ENCODE results near the gene PPM1F.

PPM1F gene

DNA sequence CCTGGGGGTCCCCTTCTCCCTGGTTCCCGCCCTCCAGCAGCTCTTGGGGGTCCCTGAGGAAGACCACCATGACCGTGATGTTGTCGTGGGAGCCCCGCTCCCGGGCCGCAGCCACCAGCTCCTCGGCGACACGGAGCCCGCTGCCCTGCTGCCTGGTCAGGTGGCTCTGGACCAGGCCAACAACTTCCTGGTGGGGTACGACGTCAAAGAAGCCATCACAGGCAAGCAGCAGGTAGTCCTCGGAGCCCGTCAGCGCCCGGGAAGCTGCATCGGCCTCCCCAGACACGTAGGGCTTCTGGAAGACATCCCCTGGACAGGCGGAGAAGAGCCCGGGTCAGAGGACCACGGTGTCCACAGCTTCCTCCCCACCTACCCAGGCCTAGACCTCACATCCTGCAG, 29.5 kb downstream of the PPM1F start:
- TF ChIP-seq, protein P1, sequence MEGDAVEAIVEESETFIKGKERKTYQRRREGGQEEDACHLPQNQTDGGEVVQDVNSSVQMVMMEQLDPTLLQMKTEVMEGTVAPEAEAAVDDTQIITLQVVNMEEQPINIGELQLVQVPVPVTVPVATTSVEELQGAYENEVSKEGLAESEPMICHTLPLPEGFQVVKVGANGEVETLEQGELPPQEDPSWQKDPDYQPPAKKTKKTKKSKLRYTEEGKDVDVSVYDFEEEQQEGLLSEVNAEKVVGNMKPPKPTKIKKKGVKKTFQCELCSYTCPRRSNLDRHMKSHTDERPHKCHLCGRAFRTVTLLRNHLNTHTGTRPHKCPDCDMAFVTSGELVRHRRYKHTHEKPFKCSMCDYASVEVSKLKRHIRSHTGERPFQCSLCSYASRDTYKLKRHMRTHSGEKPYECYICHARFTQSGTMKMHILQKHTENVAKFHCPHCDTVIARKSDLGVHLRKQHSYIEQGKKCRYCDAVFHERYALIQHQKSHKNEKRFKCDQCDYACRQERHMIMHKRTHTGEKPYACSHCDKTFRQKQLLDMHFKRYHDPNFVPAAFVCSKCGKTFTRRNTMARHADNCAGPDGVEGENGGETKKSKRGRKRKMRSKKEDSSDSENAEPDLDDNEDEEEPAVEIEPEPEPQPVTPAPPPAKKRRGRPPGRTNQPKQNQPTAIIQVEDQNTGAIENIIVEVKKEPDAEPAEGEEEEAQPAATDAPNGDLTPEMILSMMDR (IDR thresholded peaks at IDR 0.05) = no peak

DNA sequence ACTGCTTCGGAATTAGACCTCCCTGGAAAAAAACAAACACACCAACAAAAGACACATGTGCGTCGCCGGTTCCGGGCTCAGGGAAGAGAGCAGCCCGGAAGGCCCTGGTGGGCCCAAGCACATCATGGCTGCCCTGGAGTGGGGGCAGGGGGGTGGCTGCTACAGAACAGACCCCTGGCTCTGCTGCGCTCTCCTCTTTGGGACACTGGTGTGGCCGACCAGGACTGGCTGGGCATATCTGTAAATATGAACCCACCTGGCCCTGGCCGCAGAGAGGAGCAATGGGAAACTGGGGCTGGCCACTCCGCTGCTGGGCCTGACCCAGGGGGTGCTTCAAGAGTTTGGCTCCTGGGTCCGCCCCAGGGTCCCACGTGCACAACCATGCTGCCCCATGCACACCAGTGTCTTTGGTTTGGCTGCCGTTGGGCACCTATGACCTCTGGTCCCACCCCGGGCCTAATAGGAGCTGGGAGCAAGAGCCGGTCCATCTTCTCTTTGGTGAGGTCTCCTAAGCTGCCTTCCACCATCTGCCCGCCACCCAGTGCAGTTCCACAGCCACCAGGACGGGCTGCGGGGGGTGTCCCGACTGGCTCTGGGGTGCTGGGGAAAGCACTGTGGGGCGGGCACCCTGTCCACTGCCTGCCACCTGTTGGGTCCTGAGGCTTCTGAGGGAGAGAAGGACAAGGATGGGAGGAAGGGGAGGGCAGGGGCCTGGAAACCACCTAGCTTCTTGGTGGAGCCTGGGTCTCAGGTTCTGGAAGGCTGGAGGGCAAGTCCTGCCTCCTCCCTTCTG, 30.1 kb downstream of the PPM1F start:
- TF ChIP-seq, protein P1 (IDR thresholded peaks at IDR 0.05) = no peak

DNA sequence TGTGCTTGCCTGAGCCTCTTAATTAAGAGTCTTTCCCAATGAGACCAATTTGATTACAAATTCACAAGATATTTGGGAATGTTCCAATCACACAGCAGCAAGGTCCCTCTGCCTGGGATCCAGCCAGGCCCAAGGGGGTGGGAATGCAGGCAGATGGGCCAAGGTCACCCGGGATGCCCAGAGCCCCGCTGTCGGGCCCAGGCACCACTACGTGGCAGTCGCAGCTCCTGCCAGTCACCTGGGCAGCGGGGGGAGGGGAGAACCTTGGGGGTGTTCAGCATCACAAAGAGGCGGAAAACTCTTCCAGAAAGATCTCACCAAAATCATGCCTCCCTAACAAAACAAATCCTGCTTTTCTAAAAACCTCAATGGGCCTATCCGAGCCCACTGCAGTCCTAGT, 30.9 kb downstream of the PPM1F start:
- TF ChIP-seq, protein P1 (IDR thresholded peaks at IDR 0.05) = no peak

DNA sequence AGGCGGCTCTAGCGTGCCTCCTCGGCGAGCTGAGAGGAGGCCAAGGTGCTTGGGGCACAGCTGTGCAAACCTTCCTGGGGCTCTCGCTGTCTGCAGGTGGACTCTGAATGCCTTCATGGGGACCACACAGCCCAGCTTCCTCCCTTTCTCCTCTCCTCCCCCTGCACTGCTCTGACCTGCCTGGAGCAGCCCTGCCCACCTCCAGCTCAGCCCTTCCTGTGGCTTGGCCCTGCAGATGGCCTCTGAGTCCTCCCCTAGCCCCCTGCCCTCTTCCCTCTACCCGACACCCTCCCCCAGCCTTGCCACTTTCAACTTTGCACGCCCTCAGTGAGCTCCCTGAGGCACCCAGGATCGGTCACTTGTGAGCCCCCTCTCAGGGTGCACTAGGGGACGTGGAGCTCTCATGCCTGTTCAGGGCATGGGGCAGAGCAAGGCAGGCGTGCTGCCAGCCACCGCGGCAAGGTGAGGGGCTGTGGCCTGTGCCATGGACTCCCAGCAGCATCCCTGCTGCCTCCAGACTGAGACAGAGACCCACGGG, 31.4 kb downstream of the PPM1F start:
- TF ChIP-seq, protein P1 (IDR thresholded peaks at IDR 0.05) = no peak

DNA sequence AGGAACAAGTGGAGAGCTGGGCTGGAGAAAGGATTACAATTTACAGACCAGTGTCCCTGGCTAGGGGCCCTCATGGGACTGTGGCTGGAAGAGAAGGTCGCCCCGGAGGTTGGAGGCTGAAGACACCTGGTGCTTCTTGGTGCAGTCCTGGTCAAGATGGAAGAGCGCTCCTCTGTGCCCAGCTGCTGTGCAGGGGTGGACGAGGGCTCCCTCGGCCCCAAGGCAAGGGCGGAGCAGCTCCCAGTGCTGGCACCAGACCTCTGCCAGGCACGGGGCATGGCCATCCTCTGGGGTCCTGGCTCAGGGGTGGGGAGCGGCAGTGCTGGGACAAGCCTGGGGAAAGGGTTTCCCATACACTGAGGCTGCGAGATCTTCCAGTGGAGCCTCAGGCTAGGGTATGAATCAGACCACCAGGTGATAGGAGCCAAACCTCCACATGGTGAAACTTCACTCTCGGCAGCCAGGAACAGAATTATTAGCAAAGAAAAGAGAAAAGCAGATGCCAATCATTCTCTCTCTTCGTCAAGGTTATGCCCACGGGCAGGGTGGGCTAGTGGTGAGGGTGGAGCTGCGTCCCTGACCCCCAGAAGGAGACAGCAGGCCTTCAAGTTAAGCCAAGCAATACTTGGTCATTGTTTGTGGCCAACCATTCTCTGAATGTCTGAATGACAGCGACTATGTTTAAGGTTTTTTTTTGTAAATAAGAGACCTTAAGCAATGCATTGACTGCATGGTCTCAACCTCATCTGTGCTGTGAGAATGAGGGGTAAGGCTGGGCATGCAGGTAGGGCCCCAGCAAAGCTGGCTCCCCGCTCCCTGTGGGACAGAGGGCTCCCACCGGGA, 32.1 kb downstream of the PPM1F start:
- TF ChIP-seq, protein P1 (IDR thresholded peaks at IDR 0.05) = no peak

DNA sequence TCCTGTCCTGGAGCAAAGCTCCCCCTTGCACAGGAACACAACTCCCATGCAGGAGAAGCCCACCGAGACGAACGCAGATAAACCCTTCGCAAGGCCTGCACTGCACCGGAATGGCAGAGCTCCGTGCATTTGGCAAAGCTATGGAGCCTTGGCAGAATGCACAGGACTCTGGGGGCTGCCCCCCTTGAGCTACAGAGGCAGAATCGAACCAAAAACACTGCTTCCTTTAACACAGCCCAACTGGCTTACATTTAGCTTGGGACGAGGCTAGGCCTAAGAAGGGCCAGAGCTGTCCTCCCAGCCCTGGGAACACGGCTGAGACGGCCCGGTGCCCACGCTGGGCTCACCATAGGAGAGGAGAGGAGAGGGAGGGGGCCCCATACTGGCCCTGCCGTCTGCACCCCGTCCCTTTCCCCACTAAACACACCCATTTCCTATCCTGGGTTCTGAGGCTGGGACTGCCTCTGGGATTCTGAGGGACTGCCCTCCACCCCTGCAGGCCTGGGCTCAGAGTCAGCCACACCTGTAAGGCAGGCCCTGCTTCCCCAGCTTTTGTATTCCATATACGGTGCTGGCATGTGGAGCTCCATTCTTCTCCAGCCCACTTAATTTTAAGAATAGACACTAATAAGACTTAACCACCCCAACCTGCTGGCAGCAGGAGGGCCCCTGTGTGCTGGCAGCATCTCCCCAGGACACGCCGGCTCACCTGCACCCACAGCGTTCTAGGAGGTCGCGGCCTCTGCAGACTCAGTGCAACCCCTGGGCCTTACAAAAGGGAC, 32.9 kb downstream of the PPM1F start:
- TF ChIP-seq, protein P1 (IDR thresholded peaks at IDR 0.05) = no peak

Measured in LNCAP (cell line).